ENCODE measurements around the gene DPP6.

DPP6 gene

GRCh38 chr7:154388412-154388811 lies 336.2 kb downstream of the DPP6 start:
- no peak for TF ChIP-seq CREB1 (IDR thresholded peaks at IDR 0.05; ENCODE audit: low read depth)
- TF ChIP-seq ZBTB7A (IDR thresholded peaks at IDR 0.05; ENCODE audit: low read depth): no peak
- TF ChIP-seq TAF1 (IDR thresholded peaks at IDR 0.05; ENCODE audit: low read depth): no peak
- TF ChIP-seq NFIC (IDR thresholded peaks at IDR 0.05): no peak
- TF ChIP-seq YY1 (IDR thresholded peaks at IDR 0.05; ENCODE audit: low read depth): no peak
- TF ChIP-seq EP300 (IDR thresholded peaks at IDR 0.05; ENCODE audit: borderline replicate concordance): no peak
- no peak for TF ChIP-seq CEBPB (IDR thresholded peaks at IDR 0.05)

GRCh38 chr7:154388999-154389398 lies 336.8 kb downstream of the DPP6 start:
- TF ChIP-seq NFIC (IDR thresholded peaks at IDR 0.05): no peak
- TF ChIP-seq TAF1 (IDR thresholded peaks at IDR 0.05; ENCODE audit: low read depth): no peak
- TF ChIP-seq MAX (IDR thresholded peaks at IDR 0.05): no peak
- TF ChIP-seq YY1 (IDR thresholded peaks at IDR 0.05; ENCODE audit: low read depth): no peak
- TF ChIP-seq CEBPB (IDR thresholded peaks at IDR 0.05): no peak
- TF ChIP-seq FOXM1 (IDR thresholded peaks at IDR 0.05; ENCODE audit: borderline replicate concordance, low read depth): no peak

- TF ChIP-seq YY1 (IDR thresholded peaks at IDR 0.05; ENCODE audit: low read depth) (no peak), FOXM1 (IDR thresholded peaks at IDR 0.05; ENCODE audit: borderline replicate concordance, low read depth) (no peak), REST (IDR thresholded peaks at IDR 0.05; ENCODE audit: low read depth) (no peak), EGR1 (IDR thresholded peaks at IDR 0.05) (no peak), TCF12 (IDR thresholded peaks at IDR 0.05; ENCODE audit: low read depth) (no peak), NFIC (IDR thresholded peaks at IDR 0.05) (no peak), RAD21 (IDR thresholded peaks at IDR 0.05; ENCODE audit: low read depth) (no peak), TEAD4 (IDR thresholded peaks at IDR 0.05) (no peak), ZBTB7A (IDR thresholded peaks at IDR 0.05; ENCODE audit: low read depth) (no peak), EP300 (IDR thresholded peaks at IDR 0.05; ENCODE audit: borderline replicate concordance) (no peak), CEBPB (IDR thresholded peaks at IDR 0.05) (no peak), CREB1 (IDR thresholded peaks at IDR 0.05; ENCODE audit: low read depth) (no peak), TAF1 (IDR thresholded peaks at IDR 0.05; ENCODE audit: low read depth) (no peak), MAX (IDR thresholded peaks at IDR 0.05) (no peak)
- TF ChIP-seq, protein P1, sequence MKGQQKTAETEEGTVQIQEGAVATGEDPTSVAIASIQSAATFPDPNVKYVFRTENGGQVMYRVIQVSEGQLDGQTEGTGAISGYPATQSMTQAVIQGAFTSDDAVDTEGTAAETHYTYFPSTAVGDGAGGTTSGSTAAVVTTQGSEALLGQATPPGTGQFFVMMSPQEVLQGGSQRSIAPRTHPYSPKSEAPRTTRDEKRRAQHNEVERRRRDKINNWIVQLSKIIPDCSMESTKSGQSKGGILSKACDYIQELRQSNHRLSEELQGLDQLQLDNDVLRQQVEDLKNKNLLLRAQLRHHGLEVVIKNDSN (IDR thresholded peaks at IDR 0.05): no peak
These were observed 338.8 kb downstream of the DPP6 start for GRCh38 chr7:154390961-154391360.

GRCh38 chr7:154394804-154395203 lies 342.6 kb downstream of the DPP6 start:
- TF ChIP-seq EGR1 (IDR thresholded peaks at IDR 0.05) (no peak), MAX (IDR thresholded peaks at IDR 0.05) (no peak), YY1 (IDR thresholded peaks at IDR 0.05; ENCODE audit: low read depth) (no peak), REST (IDR thresholded peaks at IDR 0.05; ENCODE audit: low read depth) (no peak), TAF1 (IDR thresholded peaks at IDR 0.05; ENCODE audit: low read depth) (no peak), TEAD4 (IDR thresholded peaks at IDR 0.05) (no peak), EP300 (IDR thresholded peaks at IDR 0.05; ENCODE audit: borderline replicate concordance) (no peak), FOXM1 (IDR thresholded peaks at IDR 0.05; ENCODE audit: borderline replicate concordance, low read depth) (no peak), RAD21 (IDR thresholded peaks at IDR 0.05; ENCODE audit: low read depth) (no peak), NFIC (IDR thresholded peaks at IDR 0.05) (no peak), TCF12 (IDR thresholded peaks at IDR 0.05; ENCODE audit: low read depth) (no peak), CREB1 (IDR thresholded peaks at IDR 0.05; ENCODE audit: low read depth) (no peak), ZBTB7A (IDR thresholded peaks at IDR 0.05; ENCODE audit: low read depth) (no peak), CEBPB (IDR thresholded peaks at IDR 0.05) (no peak)
- TF ChIP-seq, protein P1 (IDR thresholded peaks at IDR 0.05): no peak

- TF ChIP-seq MAX (IDR thresholded peaks at IDR 0.05): no peak
- no peak for TF ChIP-seq CREB1 (IDR thresholded peaks at IDR 0.05; ENCODE audit: low read depth)
- TF ChIP-seq EP300 (IDR thresholded peaks at IDR 0.05; ENCODE audit: borderline replicate concordance): no peak
- TF ChIP-seq, protein P1 (IDR thresholded peaks at IDR 0.05): no peak
- no peak for TF ChIP-seq YY1 (IDR thresholded peaks at IDR 0.05; ENCODE audit: low read depth)
- TF ChIP-seq RAD21 (IDR thresholded peaks at IDR 0.05; ENCODE audit: low read depth): no peak
- TF ChIP-seq EGR1 (IDR thresholded peaks at IDR 0.05): no peak
- no peak for TF ChIP-seq NFIC (IDR thresholded peaks at IDR 0.05)
- no peak for TF ChIP-seq TCF12 (IDR thresholded peaks at IDR 0.05; ENCODE audit: low read depth)
- TF ChIP-seq REST (IDR thresholded peaks at IDR 0.05; ENCODE audit: low read depth): no peak
- no peak for TF ChIP-seq ZBTB7A (IDR thresholded peaks at IDR 0.05; ENCODE audit: low read depth)
- no peak for TF ChIP-seq TEAD4 (IDR thresholded peaks at IDR 0.05)
- no peak for TF ChIP-seq FOXM1 (IDR thresholded peaks at IDR 0.05; ENCODE audit: borderline replicate concordance, low read depth)
- TF ChIP-seq TAF1 (IDR thresholded peaks at IDR 0.05; ENCODE audit: low read depth): no peak
- no peak for TF ChIP-seq CEBPB (IDR thresholded peaks at IDR 0.05)
These were observed 354.1 kb downstream of the DPP6 start for GRCh38 chr7:154406312-154406711.

Measured in Ishikawa (cell line).